Right atrium auricular region (tissue), 2 donors: ENCODE results near the gene SPATS2. TPM values are rescaled to one million over a fixed set of nuclear protein-coding genes. Genes with fewer than 3 reads are reported as not detected.

ENCODE experiments used
- DNase-seq: peaks from one replicate; pipeline ENCODE4 v3.0.0-alpha.2; 2019; ENCODE audit warnings: low spot score
- H3K27ac ChIP-seq, 2 donors: fragments of 200-600 bp; sonication (generic); 1 replicate in 1 of 2; 2 replicates in 1 of 2; pipeline ENCODE4 v1.5.1; 2016 to 2019
- H3K27me3 ChIP-seq, 2 donors: fragments of 200-600 bp; sonication (generic); one replicate each; pipeline versions ENCODE4 v1.5.1 to v1.6.0; 2017 to 2019
- H3K36me3 ChIP-seq: fragments of 200-600 bp; sonication (generic); one replicate; pipeline ENCODE4 v1.5.1; 2016
- H3K4me1 ChIP-seq, 2 donors: fragments of 200-600 bp; sonication (generic); one replicate each; pipeline versions ENCODE4 v1.5.1 to v1.6.0; 2017 to 2019
- H3K4me3 ChIP-seq, 2 donors: fragments of 200-600 bp; sonication (generic); 1 replicate in 1 of 2; 2 replicates in 1 of 2; pipeline ENCODE4 v1.5.1; 2017 to 2019; ENCODE audit warnings: mild to moderate bottlenecking in 1 of 2, moderate library complexity in 1 of 2
- H3K9me3 ChIP-seq, 2 donors: fragments of 200-600 bp; sonication (generic); one replicate each; pipeline ENCODE4 v1.5.1; 2019
- total RNA-seq, 2 donors: library from RNA; depleted of rRNA; stranded (reverse); fragments of >200 nt; gene quantifications; one replicate each; pipeline ENCODE4 v1.1.0, GENCODE V29; 2016
- TF ChIP-seq, protein P1 (sequence below), 2 donors: fragments of 200-600 bp; sonication (generic); IDR thresholded peaks; one replicate each; pipeline ENCODE4 v1.5.1; 2019; ENCODE audit warnings: antibody characterized with exemption in 2 of 2

The SPATS2 gene
- total RNA-seq, 2 donors from 2014 or later: 4.6 to 7.6 TPM

- TF ChIP-seq, protein P1, sequence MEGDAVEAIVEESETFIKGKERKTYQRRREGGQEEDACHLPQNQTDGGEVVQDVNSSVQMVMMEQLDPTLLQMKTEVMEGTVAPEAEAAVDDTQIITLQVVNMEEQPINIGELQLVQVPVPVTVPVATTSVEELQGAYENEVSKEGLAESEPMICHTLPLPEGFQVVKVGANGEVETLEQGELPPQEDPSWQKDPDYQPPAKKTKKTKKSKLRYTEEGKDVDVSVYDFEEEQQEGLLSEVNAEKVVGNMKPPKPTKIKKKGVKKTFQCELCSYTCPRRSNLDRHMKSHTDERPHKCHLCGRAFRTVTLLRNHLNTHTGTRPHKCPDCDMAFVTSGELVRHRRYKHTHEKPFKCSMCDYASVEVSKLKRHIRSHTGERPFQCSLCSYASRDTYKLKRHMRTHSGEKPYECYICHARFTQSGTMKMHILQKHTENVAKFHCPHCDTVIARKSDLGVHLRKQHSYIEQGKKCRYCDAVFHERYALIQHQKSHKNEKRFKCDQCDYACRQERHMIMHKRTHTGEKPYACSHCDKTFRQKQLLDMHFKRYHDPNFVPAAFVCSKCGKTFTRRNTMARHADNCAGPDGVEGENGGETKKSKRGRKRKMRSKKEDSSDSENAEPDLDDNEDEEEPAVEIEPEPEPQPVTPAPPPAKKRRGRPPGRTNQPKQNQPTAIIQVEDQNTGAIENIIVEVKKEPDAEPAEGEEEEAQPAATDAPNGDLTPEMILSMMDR (IDR thresholded peaks at IDR 0.05): no peak
Measured at GRCh38 chr12:49470986-49471385, 103.7 kb downstream of the SPATS2 start.

GRCh38 chr12:49471557-49471956 is 104.3 kb downstream of the SPATS2 start:
- TF ChIP-seq, protein P1 (IDR thresholded peaks at IDR 0.05): no peak
- no peak overlapping the region for H3K4me3 ChIP-seq
- H3K27me3 ChIP-seq: no peaks in the 10 kb centered on the region
- H3K36me3 ChIP-seq: no peaks in the 10 kb centered on the region
- no peak for DNase-seq
- H3K27ac ChIP-seq: no peak overlapping the region
- H3K4me1 ChIP-seq: no peaks in the 10 kb centered on the region
- H3K9me3 ChIP-seq: no peaks in the 10 kb centered on the region

More at GRCh38 chr12:49470986-49471385, 103.7 kb downstream of the SPATS2 start:
- Histone ChIP-seq H3K4me1 (no peaks in the 10 kb centered on the region), H3K27me3 (no peaks in the 10 kb centered on the region), H3K9me3 (no peaks in the 10 kb centered on the region), H3K27ac (no peak overlapping the region), H3K4me3 (no peak overlapping the region), H3K36me3 (no peaks in the 10 kb centered on the region)
- DNase-seq: no peak

GRCh38 chr12:49476091-49476490 is 108.8 kb downstream of the SPATS2 start:
- H3K27ac ChIP-seq: no peak overlapping the region
- TF ChIP-seq, protein P1 (IDR thresholded peaks at IDR 0.05): no peak
- H3K36me3 ChIP-seq: no peaks in the 10 kb centered on the region
- peaks cover 0 to 5% of the 10 kb centered on the region in 2 donors for H3K4me1 ChIP-seq
- no peaks in the 10 kb centered on the region for H3K27me3 ChIP-seq
- no peaks in the 10 kb centered on the region for H3K9me3 ChIP-seq
- no peak overlapping the region for H3K4me3 ChIP-seq
- DNase-seq: no peak

- TF ChIP-seq, protein P1 (IDR thresholded peaks at IDR 0.05): no peak
- Histone ChIP-seq H3K27ac (no peak overlapping the region), H3K4me1 (peaks cover 0 to 14% of the 10 kb centered on the region in 2 donors), H3K36me3 (no peaks in the 10 kb centered on the region), H3K9me3 (no peaks in the 10 kb centered on the region), H3K27me3 (no peaks in the 10 kb centered on the region), H3K4me3 (no peak overlapping the region)
- DNase-seq: no peak
Measured at GRCh38 chr12:49478949-49479664, 111.8 kb downstream of the SPATS2 start.

DNA sequence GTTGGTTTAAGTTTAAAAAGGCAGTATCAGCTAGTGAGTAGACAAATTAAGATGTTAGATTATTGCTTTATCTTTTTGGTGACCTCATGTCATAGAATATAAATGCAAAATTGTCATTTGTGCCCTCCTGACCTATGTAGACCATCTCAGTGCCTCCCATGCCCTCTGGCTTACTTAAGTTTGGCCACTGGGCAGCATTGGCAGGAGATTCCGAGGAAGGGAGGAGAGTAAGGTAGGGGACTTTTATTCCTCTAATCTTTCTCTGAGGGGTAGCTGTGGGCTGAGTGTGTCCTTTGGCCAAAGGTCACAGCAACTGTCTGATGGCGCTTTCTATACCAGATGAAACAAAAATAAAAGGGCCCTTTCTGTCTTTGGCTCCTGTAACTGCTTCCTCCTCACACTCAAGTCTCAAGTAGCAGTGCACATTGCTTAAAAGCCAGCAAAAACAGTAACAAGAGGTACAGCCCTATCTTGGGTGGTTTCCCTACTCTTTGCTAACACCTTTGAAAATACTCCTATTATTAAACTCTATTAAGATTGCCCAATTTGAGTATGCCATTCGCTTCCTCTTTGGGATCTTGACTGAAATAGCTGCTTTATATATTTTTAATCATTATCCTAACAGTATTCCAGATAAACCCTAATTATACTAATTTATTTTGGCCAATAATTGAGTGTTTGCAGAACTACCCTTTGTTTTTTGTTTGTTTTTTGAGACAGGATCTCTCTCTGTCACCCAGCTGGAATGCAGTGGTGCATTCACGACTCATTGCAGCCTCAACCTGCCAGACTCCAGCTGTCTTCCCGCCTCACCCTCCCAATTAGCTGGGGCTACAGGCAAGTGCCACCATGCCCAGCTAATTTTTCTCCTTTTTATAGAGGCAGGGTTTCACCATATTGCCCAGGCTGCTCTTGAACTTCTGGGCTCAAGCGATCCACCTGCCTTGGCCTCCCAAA is 115.1 kb downstream of the SPATS2 start:
- peaks cover 0 to 14% of the 10 kb centered on the region in 2 donors for H3K4me1 ChIP-seq
- DNase-seq: no peak
- TF ChIP-seq, protein P1 (IDR thresholded peaks at IDR 0.05): no peak
- no peak overlapping the region for H3K27ac ChIP-seq
- H3K9me3 ChIP-seq: no peaks in the 10 kb centered on the region
- H3K4me3 ChIP-seq: no peak overlapping the region
- peaks cover 9% of the 10 kb centered on the region for H3K36me3 ChIP-seq
- no peaks in the 10 kb centered on the region for H3K27me3 ChIP-seq
